Panc1 (cell line): Measurements from ENCODE around the gene LMF1. TPM values are rescaled to one million over a fixed set of nuclear protein-coding genes. Genes with fewer than 3 reads are reported as not detected.

Experiments used
- ATAC-seq: fragments of 200-7000 bp; cut with Tn5 transposase; 2 replicates; pipeline ENCODE4 v1.9.1; 2020; ENCODE audit warnings: mild to moderate bottlenecking, moderate library complexity
- BruUV-seq: library from RNA; stranded (reverse); fragments of 400-500 nt; replicated peaks from 2 replicates; lab custom pipeline; 2021; lab: Mats Ljungman, UMichigan
- CTCF ChIA-PET: fragments of 300-600 bp; sonication (Branson Sonifier 250); formaldehyde crosslinking; loops from one replicate; lab custom pipeline; 2022; ENCODE audit warnings: antibody characterized with exemption; lab: Charles Lee
- POLR2A ChIA-PET: fragments of 300-600 bp; sonication (Branson Sonifier 250); formaldehyde crosslinking; loops from one replicate; lab custom pipeline; 2022; ENCODE audit warnings: antibody characterized with exemption; lab: Charles Lee
- DNase-seq: peaks from one replicate; pipeline ENCODE4 v3.0.0-alpha.2; 2010; ENCODE audit warnings: low read depth, low spot score
- H3K27ac ChIP-seq: 2 replicates; pipeline ENCODE4 v1.5.1; 2011; ENCODE audit warnings: mild to moderate bottlenecking, low read length, inconsistent platforms
- H3K27me3 ChIP-seq: fragments of 200-500 bp; sonication (Bioruptor generic); 2 replicates; pipeline ENCODE4 v1.6.0; 2014; ENCODE audit warnings: low read length, inconsistent platforms; ENCODE audit not compliant: control insufficient read depth, insufficient read depth
- H3K36me3 ChIP-seq: fragments of 200-500 bp; sonication (Bioruptor generic); 2 replicates; pipeline ENCODE4 v1.5.1; 2014; ENCODE audit warnings: inconsistent platforms, mild to moderate bottlenecking, low read length, moderate library complexity; ENCODE audit not compliant: control insufficient read depth, insufficient read depth
- H3K4me1 ChIP-seq: 2 replicates; pipeline ENCODE4 v1.5.1; 2011; ENCODE audit warnings: inconsistent platforms, mild to moderate bottlenecking, low read length, moderate library complexity; ENCODE audit not compliant: control insufficient read depth, insufficient read depth
- H3K4me3 ChIP-seq, 2 experiments: 2 replicates each; pipeline ENCODE4 v1.5.1; 2011 to 2012; ENCODE audit warnings: low read depth in 2 of 2, low read length in 2 of 2, mild to moderate bottlenecking in 2 of 2, inconsistent platforms in 1 of 2, moderate library complexity in 1 of 2
- H3K9me3 ChIP-seq: fragments of 200-500 bp; sonication (Bioruptor generic); 2 replicates; pipeline ENCODE4 v1.5.1; 2014; ENCODE audit warnings: low read depth, mild to moderate bottlenecking, inconsistent platforms, low read length, moderate library complexity; ENCODE audit not compliant: control insufficient read depth, insufficient read depth
- POLR2AphosphoS5 ChIP-seq: IDR thresholded peaks from 2 replicates; pipeline ENCODE4 v1.6.1; 2012; ENCODE audit warnings: mild to moderate bottlenecking, low read depth, low read length, moderate library complexity
- SIN3A ChIP-seq: IDR thresholded peaks from 2 replicates; pipeline ENCODE4 v1.6.1; 2012; ENCODE audit warnings: low read depth, mild to moderate bottlenecking, low read length, moderate library complexity, borderline replicate concordance; ENCODE audit not compliant: insufficient read depth
- TCF7L2 ChIP-seq: IDR thresholded peaks from 2 replicates; pipeline ENCODE4 v1.6.1; 2011; ENCODE audit warnings: mild to moderate bottlenecking, low read depth, low read length, inconsistent platforms
- in situ Hi-C: cut with HindIII; loops from 2 replicates; pipeline ENCODE4 v1.10.0; 2016; ENCODE audit warnings: low sequenced_read_pairs, low pct_unique_long_range_greater_than_20kb
- intact Hi-C: fragments of 100-400 bp; cut with micrococcal nuclease; formaldehyde crosslinking; loops from one replicate; pipeline ENCODE4 v1.10.0; 2022; ENCODE audit not compliant: unreplicated experiment
- total RNA-seq: library from RNA; stranded (reverse); gene quantifications from one replicate; pipeline ENCODE4 v1.2.1, GENCODE V29; 2021; ENCODE audit not compliant: unreplicated experiment
- TF ChIP-seq, protein P1 (sequence below): fragments of 450-650 bp; IDR thresholded peaks from 2 replicates; pipeline ENCODE4 v1.5.1; 2017; ENCODE audit warnings: mild to moderate bottlenecking
- TF ChIP-seq, protein P2 (sequence below), 2 experiments: IDR thresholded peaks; 2 replicates each; pipeline ENCODE4 v1.6.1; 2011 to 2012; ENCODE audit warnings: low read depth in 2 of 2, control low read depth in 1 of 2, low read length in 1 of 2, mild to moderate bottlenecking in 1 of 2, moderate library complexity in 1 of 2; ENCODE audit not compliant: insufficient read depth in 1 of 2

LMF1 gene
- total RNA-seq, 1 experiment from 2014 or later: 24.3 TPM

DNA sequence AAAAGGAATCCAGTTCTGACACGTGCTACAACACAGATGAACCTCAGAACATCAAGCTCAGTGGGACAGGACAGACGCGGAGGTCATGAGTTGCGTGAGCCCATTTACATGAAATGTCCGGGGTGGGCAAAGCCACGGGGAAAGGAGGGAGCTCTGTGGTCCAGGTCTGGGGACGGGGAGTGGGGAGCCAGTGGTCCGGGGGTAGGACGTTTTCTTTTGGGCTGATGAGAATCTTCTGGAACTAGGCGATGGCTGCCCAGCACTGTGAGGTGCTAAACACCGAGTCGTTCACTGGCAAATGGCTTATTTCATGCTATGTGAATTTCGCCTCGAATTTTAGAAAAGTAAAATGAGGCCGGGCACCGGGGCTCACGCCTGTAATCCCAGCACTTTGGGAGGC lies 2.6 kb upstream of the LMF1 start:
- BruUV-seq: no TSS peak
- Histone ChIP-seq H3K36me3 (no peaks in the 10 kb centered on the region), H3K27ac (no peak overlapping the region), H3K4me1 (peaks cover 23% of the 10 kb centered on the region), H3K4me3 (no peak overlapping the region), H3K9me3 (no peaks in the 10 kb centered on the region), H3K27me3 (no peaks in the 10 kb centered on the region)
- ChIA-PET POLR2A (no interaction called here), CTCF (interaction anchor here (0.6 kb wide), 1 partner anchor 35 kb away, joined by 3 read pairs; no protein-coding TSS in a partner anchor)
- DNase-seq (no peak), ATAC-seq (no peak)
- no peak for TF ChIP-seq POLR2AphosphoS5
- TF ChIP-seq, protein P1, sequence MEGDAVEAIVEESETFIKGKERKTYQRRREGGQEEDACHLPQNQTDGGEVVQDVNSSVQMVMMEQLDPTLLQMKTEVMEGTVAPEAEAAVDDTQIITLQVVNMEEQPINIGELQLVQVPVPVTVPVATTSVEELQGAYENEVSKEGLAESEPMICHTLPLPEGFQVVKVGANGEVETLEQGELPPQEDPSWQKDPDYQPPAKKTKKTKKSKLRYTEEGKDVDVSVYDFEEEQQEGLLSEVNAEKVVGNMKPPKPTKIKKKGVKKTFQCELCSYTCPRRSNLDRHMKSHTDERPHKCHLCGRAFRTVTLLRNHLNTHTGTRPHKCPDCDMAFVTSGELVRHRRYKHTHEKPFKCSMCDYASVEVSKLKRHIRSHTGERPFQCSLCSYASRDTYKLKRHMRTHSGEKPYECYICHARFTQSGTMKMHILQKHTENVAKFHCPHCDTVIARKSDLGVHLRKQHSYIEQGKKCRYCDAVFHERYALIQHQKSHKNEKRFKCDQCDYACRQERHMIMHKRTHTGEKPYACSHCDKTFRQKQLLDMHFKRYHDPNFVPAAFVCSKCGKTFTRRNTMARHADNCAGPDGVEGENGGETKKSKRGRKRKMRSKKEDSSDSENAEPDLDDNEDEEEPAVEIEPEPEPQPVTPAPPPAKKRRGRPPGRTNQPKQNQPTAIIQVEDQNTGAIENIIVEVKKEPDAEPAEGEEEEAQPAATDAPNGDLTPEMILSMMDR: no peak
- TF ChIP-seq TCF7L2: no peak
- TF ChIP-seq, protein P2, sequence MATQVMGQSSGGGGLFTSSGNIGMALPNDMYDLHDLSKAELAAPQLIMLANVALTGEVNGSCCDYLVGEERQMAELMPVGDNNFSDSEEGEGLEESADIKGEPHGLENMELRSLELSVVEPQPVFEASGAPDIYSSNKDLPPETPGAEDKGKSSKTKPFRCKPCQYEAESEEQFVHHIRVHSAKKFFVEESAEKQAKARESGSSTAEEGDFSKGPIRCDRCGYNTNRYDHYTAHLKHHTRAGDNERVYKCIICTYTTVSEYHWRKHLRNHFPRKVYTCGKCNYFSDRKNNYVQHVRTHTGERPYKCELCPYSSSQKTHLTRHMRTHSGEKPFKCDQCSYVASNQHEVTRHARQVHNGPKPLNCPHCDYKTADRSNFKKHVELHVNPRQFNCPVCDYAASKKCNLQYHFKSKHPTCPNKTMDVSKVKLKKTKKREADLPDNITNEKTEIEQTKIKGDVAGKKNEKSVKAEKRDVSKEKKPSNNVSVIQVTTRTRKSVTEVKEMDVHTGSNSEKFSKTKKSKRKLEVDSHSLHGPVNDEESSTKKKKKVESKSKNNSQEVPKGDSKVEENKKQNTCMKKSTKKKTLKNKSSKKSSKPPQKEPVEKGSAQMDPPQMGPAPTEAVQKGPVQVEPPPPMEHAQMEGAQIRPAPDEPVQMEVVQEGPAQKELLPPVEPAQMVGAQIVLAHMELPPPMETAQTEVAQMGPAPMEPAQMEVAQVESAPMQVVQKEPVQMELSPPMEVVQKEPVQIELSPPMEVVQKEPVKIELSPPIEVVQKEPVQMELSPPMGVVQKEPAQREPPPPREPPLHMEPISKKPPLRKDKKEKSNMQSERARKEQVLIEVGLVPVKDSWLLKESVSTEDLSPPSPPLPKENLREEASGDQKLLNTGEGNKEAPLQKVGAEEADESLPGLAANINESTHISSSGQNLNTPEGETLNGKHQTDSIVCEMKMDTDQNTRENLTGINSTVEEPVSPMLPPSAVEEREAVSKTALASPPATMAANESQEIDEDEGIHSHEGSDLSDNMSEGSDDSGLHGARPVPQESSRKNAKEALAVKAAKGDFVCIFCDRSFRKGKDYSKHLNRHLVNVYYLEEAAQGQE (IDR thresholded peaks at IDR 0.05; ENCODE audit: insufficient read depth in 1 of 2, low read depth in 2 of 2, low read length in 1 of 2): no peak
- TF ChIP-seq SIN3A: no peak
- intact Hi-C loops: no loop called here
- in situ Hi-C loops: no loop called here

DNA sequence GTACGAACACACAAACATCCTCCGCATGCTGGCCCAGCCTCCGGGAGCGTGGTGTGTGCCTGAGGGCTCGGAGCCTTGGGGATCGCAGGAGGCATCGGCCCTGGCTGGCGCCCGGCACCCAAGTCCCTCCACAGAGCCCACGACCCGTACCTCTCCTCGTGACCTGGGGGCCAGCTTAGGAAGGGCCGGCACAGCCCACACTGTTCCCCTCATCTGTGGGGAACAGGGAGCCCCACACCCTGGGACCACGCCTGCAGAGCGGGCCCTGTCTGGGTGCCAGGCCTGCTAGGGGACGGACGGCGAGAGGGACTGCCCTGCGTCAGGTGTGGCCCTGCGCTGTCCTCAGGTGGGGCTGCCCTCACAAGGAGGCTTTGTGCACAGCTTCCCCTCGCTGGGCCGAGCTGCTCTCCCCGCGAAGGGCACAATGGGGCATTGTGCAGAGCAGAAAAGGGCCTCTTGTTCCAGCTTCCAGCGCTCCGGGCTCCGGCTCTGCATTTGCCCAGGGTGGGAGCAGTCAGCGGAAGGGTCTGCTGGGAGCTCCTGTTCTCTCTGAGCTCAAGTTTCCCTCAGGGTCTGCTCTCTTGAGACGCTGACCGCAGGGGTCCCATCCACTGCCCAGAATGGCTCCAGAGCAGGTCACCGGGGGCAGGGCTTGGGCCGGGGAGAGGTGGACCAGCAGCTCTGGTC lies 1.7 kb upstream of the LMF1 start:
- POLR2A ChIA-PET: no interaction called here

More for the DNA sequence above, 1.7 kb upstream of the LMF1 start:
- BruUV-seq: no TSS peak
- intact Hi-C loops: no loop called here
- Histone ChIP-seq H3K27ac (no peak overlapping the region), H3K27me3 (no peaks in the 10 kb centered on the region), H3K9me3 (no peaks in the 10 kb centered on the region), H3K4me3 (no peak overlapping the region), H3K4me1 (peaks cover 28% of the 10 kb centered on the region), H3K36me3 (no peaks in the 10 kb centered on the region)
- TF ChIP-seq, protein P1: no peak
- TF ChIP-seq SIN3A (no peak), TCF7L2 (no peak), POLR2AphosphoS5 (no peak)
- TF ChIP-seq, protein P2 (IDR thresholded peaks at IDR 0.05; ENCODE audit: insufficient read depth in 1 of 2, low read depth in 2 of 2, low read length in 1 of 2): no peak
- DNase-seq (no peak), ATAC-seq (no peak)
- CTCF ChIA-PET: no interaction called here
- in situ Hi-C loops: no loop called here
